ENCODE measurements around the gene ACTL6A. TPM values are rescaled to one million over a fixed set of nuclear protein-coding genes. Genes with fewer than 3 reads are reported as not detected.

Gene ACTL6A
- total RNA-seq, 6 experiments from 2014 or later = 10.6 to 38.0 (median 15.5) TPM

DNA sequence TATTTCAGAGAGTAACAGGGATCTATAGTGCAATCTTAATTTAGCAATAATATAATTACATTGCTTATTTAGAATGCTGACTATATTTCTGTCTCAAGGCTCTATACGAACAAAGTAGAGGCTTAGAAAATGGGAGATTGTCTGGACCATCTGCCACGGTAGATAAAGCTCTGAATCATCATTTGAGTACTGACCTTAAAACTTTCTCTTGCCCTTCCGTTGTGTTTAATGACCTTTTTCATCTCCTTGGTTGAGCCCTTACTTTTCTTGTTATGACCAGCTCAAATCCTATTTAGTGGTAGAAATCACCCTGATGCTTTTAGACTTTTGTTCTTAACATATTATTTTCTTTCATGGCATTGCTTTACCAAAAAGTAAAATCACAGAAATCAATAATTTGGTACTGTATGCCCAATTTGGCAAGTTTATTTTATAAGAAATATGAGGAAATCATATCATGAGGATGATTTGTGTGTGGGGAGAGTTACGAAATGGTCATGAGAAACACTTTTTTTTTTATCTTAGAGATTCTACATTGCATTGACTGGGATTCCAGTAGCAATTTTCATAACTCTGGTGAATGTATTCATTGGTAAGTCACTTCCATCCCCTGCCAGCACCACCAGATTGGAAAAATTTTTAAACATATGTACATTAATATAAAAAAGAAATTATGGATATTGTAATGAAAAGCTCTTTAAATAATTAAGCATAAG lies 52.9 kb downstream of the ACTL6A start:
- H3K27ac ChIP-seq = no peak overlapping the region
- TF ChIP-seq, protein P1, sequence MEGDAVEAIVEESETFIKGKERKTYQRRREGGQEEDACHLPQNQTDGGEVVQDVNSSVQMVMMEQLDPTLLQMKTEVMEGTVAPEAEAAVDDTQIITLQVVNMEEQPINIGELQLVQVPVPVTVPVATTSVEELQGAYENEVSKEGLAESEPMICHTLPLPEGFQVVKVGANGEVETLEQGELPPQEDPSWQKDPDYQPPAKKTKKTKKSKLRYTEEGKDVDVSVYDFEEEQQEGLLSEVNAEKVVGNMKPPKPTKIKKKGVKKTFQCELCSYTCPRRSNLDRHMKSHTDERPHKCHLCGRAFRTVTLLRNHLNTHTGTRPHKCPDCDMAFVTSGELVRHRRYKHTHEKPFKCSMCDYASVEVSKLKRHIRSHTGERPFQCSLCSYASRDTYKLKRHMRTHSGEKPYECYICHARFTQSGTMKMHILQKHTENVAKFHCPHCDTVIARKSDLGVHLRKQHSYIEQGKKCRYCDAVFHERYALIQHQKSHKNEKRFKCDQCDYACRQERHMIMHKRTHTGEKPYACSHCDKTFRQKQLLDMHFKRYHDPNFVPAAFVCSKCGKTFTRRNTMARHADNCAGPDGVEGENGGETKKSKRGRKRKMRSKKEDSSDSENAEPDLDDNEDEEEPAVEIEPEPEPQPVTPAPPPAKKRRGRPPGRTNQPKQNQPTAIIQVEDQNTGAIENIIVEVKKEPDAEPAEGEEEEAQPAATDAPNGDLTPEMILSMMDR (IDR thresholded peaks at IDR 0.05) = no peak
- TF ChIP-seq POLR2A (IDR thresholded peaks at IDR 0.05) = no peak
- no peaks in the 10 kb centered on the region for H3K9me3 ChIP-seq
- DNase-seq (no peak), ATAC-seq (no peak)
- intact Hi-C loops (cut with DNase I) = no loop called here
- H3K4me1 ChIP-seq = no peaks in the 10 kb centered on the region
- H3K27me3 ChIP-seq = no peaks in the 10 kb centered on the region
- 86% methylated on average over 4 of the region's 4 CpGs for WGBS (ENCODE audit: insufficient coverage, low coverage, low lambda C conversion rate, missing lambda C conversion rate)
- peaks cover 0 to 38% (median 9%) of the 10 kb centered on the region in 4 donors for H3K36me3 ChIP-seq
- no peak overlapping the region for H3K4me3 ChIP-seq

DNA sequence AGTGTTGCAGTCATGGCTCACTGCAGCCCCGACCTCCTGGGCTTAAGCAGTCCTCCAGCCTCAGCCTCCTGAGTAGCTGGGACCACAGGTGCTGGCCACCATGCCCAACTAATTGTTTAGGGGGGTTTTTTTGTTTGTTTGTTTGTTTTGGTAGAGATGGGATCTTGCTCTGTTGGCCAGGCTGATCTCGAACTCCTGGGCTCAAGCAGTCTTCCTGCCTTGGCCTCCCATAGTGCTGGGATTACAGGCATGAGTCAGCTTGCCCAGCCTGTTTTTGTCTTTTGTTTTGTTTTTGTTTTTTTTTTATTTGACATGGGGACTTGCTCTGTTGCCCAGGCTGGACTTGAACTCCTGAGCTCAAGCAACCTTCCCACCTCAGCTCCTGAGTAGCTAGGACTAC lies 59.3 kb downstream of the ACTL6A start:
- H3K27me3 ChIP-seq = no peaks in the 10 kb centered on the region
- no peak overlapping the region for H3K27ac ChIP-seq
- ATAC-seq (no peak), DNase-seq (no peak)
- WGBS (ENCODE audit: insufficient coverage, low coverage, low lambda C conversion rate, missing lambda C conversion rate) = 100% methylated on average over 1 of the region's 2 CpGs
- H3K36me3 ChIP-seq = peaks cover 0 to 61% (median 18%) of the 10 kb centered on the region in 4 donors
- intact Hi-C loops (cut with DNase I) = no loop called here
- H3K4me3 ChIP-seq = no peak overlapping the region
- TF ChIP-seq, protein P1 (IDR thresholded peaks at IDR 0.05) = no peak
- TF ChIP-seq POLR2A (IDR thresholded peaks at IDR 0.05) = no peak
- H3K4me1 ChIP-seq = no peaks in the 10 kb centered on the region
- no peaks in the 10 kb centered on the region for H3K9me3 ChIP-seq

DNA sequence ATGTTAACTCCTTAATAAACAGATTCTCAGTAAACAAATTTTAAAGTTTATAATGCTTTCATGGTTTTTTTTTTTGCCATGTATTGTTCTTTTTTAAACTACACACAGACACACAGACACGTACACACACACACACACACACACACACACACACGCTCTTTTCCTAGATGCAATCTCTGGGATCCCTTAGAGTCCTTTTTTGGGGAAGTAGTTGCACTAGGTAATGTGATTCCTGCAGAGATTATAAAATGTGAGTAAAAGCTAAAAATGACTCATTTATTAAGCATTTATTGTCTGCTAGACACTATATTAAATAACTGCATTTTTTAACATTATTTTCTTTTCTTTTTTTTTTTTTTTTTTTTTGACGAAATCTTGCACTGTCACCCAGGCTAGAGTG lies 61.7 kb downstream of the ACTL6A start:
- DNase-seq (no peak), ATAC-seq (no peak)
- Histone ChIP-seq H3K4me1 (no peaks in the 10 kb centered on the region), H3K4me3 (no peak overlapping the region), H3K36me3 (peaks cover 0 to 39% (median 10%) of the 10 kb centered on the region in 4 donors), H3K27ac (no peak overlapping the region), H3K27me3 (no peaks in the 10 kb centered on the region), H3K9me3 (no peaks in the 10 kb centered on the region)
- TF ChIP-seq POLR2A (IDR thresholded peaks at IDR 0.05) = no peak
- TF ChIP-seq, protein P1 (IDR thresholded peaks at IDR 0.05) = no peak
- WGBS (ENCODE audit: insufficient coverage, low coverage, low lambda C conversion rate, missing lambda C conversion rate) = 56% methylated on average over 2 of the region's 3 CpGs
- intact Hi-C loops (cut with DNase I) = no loop called here

DNA sequence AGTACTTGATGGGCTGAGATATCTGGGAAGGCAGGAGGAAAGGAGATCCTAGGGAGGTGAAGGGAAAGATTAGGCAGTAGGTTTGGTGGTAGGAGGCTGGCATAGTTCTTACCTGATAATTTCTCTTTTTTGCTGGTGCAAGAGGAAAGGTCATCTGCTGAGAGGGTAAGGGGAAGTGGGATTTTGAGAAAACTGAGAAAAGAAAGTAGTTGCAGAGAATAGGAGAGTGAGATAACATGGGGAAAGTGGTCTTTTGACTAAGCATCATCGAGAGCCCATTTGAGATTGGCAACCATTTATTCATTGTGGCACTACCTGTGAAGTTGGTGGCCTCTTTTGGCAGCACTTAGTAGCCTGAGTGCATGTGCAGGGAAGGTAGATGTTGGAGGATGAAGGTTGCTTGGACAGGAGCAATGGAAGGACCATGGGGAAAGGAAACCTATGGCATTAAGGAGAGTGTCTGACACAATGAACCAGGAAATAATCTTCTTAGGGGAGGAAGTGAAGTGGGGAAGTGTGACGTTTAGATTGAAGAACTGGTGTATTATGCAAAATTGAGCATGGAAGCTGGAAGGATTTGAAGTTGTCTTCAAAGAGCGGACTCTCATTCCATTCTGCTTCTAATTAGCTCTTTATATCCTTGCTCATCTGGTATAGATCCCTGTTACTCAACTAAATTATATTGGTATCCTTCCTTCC lies 68.2 kb downstream of the ACTL6A start:
- ATAC-seq (no peak), DNase-seq (no peak)
- Histone ChIP-seq H3K4me1 (no peaks in the 10 kb centered on the region), H3K4me3 (no peak overlapping the region), H3K36me3 (no peaks in the 10 kb centered on the region), H3K9me3 (no peaks in the 10 kb centered on the region), H3K27ac (no peak overlapping the region), H3K27me3 (no peaks in the 10 kb centered on the region)
- intact Hi-C loops (cut with DNase I) = no loop called here
- TF ChIP-seq, protein P1 (IDR thresholded peaks at IDR 0.05) = no peak
- TF ChIP-seq POLR2A (IDR thresholded peaks at IDR 0.05) = no peak
- 64% methylated on average over 3 of the region's 3 CpGs for WGBS (ENCODE audit: insufficient coverage, low coverage, low lambda C conversion rate, missing lambda C conversion rate)

Small RNAs within 50 kb of the gene (small RNA-seq; reads per million reads assigned to genes)
- gene AC090425.1 (0 reads per million in 2 experiments), gene RF01210 (0 reads per million in 2 experiments)

Other genes with a start within 250 kb of the ACTL6A start
- gene ZNF639, start 239.9 kb upstream of the ACTL6A start, total RNA-seq = 10 to 100 TPM; 12.0 to 20.7 (median 14.7) TPM
- gene MFN1, start 215.2 kb upstream of the ACTL6A start, total RNA-seq = 10 to 100 TPM; 12.2 to 24.6 (median 20.3) TPM
- 1 to 10 TPM; 2.9 to 9.5 (median 5.2) TPM for gene GNB4, start 111.5 kb upstream of the ACTL6A start, total RNA-seq
- 10 to 100 TPM; 12.4 to 25.0 (median 18.2) TPM for gene MRPL47, start 41.7 kb downstream of the ACTL6A start, total RNA-seq
- 100 to 1,000 TPM in 1 of 6 experiments, 10 to 100 TPM in 5; 53.4 to 102 (median 64.6) TPM for gene NDUFB5, start 41.9 kb downstream of the ACTL6A start, total RNA-seq
- gene USP13, start 90.1 kb downstream of the ACTL6A start, total RNA-seq = 10 to 100 TPM in 1 of 6 experiments, 1 to 10 TPM in 5; 6.0 to 11.1 (median 6.9) TPM